GM13976 (cell line): ENCODE measurements around the gene HAUS3.

Experiments used
- DNase-seq: peaks from one replicate; pipeline ENCODE4 v3.0.0; 2012; ENCODE audit warnings: low spot score
- CTCF ChIP-seq: IDR thresholded peaks from 2 replicates; pipeline ENCODE4 v1.5.1; 2012; ENCODE audit warnings: borderline replicate concordance, mild to moderate bottlenecking; ENCODE audit not compliant: insufficient read depth; ENCODE audit errors: extremely low read depth, missing control alignments, control extremely low read depth
- in situ Hi-C: fragments of 300-500 bp; cut with MboI; formaldehyde crosslinking; loops from one replicate; pipeline ENCODE4 v1.12.0; 2022; ENCODE audit warnings: low sequenced_read_pairs, mixed read lengths, inconsistent platforms; ENCODE audit not compliant: unreplicated experiment

Gene HAUS3

GRCh38 chr4:2288051-2288541, 46.2 kb upstream of the HAUS3 start:
- TF ChIP-seq CTCF, result no peak
- in situ Hi-C loops, result no loop called here
- no peak for DNase-seq

- TF ChIP-seq CTCF, result no peak
- no peak for DNase-seq
- in situ Hi-C loops, result no loop called here
Observed at GRCh38 chr4:2287594-2287915, 45.6 kb upstream of the HAUS3 start.

- no peak for DNase-seq
- in situ Hi-C loops, result no loop called here
- TF ChIP-seq CTCF, result no peak
Observed at GRCh38 chr4:2286904-2287593, 45.1 kb upstream of the HAUS3 start.

- in situ Hi-C loops, result no loop called here
- TF ChIP-seq CTCF, result no peak
- DNase-seq, result no peak
Observed at GRCh38 chr4:2285613-2286381, 43.9 kb upstream of the HAUS3 start.

GRCh38 chr4:2284934-2285612, 43.2 kb upstream of the HAUS3 start:
- no peak for DNase-seq
- no peak for TF ChIP-seq CTCF
- in situ Hi-C loops, result no loop called here

GRCh38 chr4:2284161-2284933, 42.4 kb upstream of the HAUS3 start:
- DNase-seq, result no peak
- in situ Hi-C loops, result no loop called here
- no peak for TF ChIP-seq CTCF
